HFFc6 (cell line): ENCODE results near the gene BNIP3. TPM values are rescaled to one million over a fixed set of nuclear protein-coding genes. Genes with fewer than 3 reads are reported as not detected.
"Not testable (repeated sequence)": the region's sequence is repeated elsewhere in the genome, so short reads cannot be mapped to it uniquely, and the experiment has no call there.

Source experiments
- DNase-seq: peaks from one replicate; pipeline ENCODE4 v3.0.0-alpha.2; 2018
- H3K27ac Mint-ChIP-seq: 2 replicates; pipeline ENCODE4 v1.8.0; 2020; ENCODE audit warnings: mild to moderate bottlenecking, mixed read lengths
- H3K27me3 Mint-ChIP-seq: 2 replicates; pipeline ENCODE4 v1.8.0; 2021; ENCODE audit warnings: mild to moderate bottlenecking, moderate library complexity, mixed read lengths; ENCODE audit not compliant: insufficient read depth
- H3K36me3 Mint-ChIP-seq: 2 replicates; pipeline ENCODE4 v1.8.0; 2021; ENCODE audit warnings: low read depth, mixed read lengths
- H3K4me1 Mint-ChIP-seq: 2 replicates; pipeline ENCODE4 v1.8.0; 2020; ENCODE audit warnings: low read depth, mixed read lengths
- H3K4me3 Mint-ChIP-seq: 2 replicates; pipeline ENCODE4 v1.8.0; 2020; ENCODE audit warnings: mild to moderate bottlenecking, moderate library complexity, mixed read lengths
- H3K9me3 Mint-ChIP-seq: 2 replicates; pipeline ENCODE4 v1.8.0; 2020; ENCODE audit warnings: mild to moderate bottlenecking, mixed read lengths
- CTCF ChIP-seq: fragments of 200-600 bp; sonication (generic); IDR thresholded peaks from 2 replicates; pipeline ENCODE4 v1.5.0; 2021; ENCODE audit warnings: antibody characterized with exemption, mild to moderate bottlenecking
- total RNA-seq, 6 experiments: library from RNA; stranded (reverse); fragmentation: NEBNext Ultra II Directional; extraction: Animal tissue kit (Norgen Biotek cat#: 25700); gene quantifications; 2 replicates in 1 of 6; 3 replicates in 5 of 6; pipeline ENCODE4 v1.2.3, GENCODE V29; 2021

The BNIP3 gene
- total RNA-seq, 6 experiments from 2014 or later, result 71.0 to 107 (median 78.3) TPM

GRCh38 chr10:131996466-131997365 is 15.0 kb upstream of the BNIP3 start:
- Mint-ChIP-seq H3K27ac (no peak overlapping the region; the same call in 1 of the 2 replicates), H3K4me1 (peaks cover 28% of the 10 kb centered on the region), H3K4me3 (peak overlapping the region; percentile 29; the same call in 1 of the 2 replicates), H3K9me3 (no peaks in the 10 kb centered on the region), H3K36me3 (no peaks in the 10 kb centered on the region), H3K27me3 (peaks cover 5% of the 10 kb centered on the region)
- no peak for TF ChIP-seq CTCF
- DNase-seq, result no peak

- TF ChIP-seq CTCF, result no peak
- no peak overlapping the region for H3K4me3 Mint-ChIP-seq
- H3K27me3 Mint-ChIP-seq, result peaks cover 5% of the 10 kb centered on the region
- no peaks in the 10 kb centered on the region for H3K36me3 Mint-ChIP-seq
- no peak for DNase-seq
- H3K9me3 Mint-ChIP-seq, result no peaks in the 10 kb centered on the region
- peaks cover 21% of the 10 kb centered on the region for H3K4me1 Mint-ChIP-seq
- H3K27ac Mint-ChIP-seq, result no peak overlapping the region
These were observed 12.7 kb upstream of the BNIP3 start for GRCh38 chr10:131994435-131994834.

- Mint-ChIP-seq H3K36me3 (no peaks in the 10 kb centered on the region), H3K9me3 (no peaks in the 10 kb centered on the region), H3K4me1 (peaks cover 19% of the 10 kb centered on the region), H3K4me3 (no peak overlapping the region), H3K27ac (no peak overlapping the region), H3K27me3 (peaks cover 5% of the 10 kb centered on the region)
- no peak for TF ChIP-seq CTCF
- no peak for DNase-seq
These were observed 11.6 kb upstream of the BNIP3 start for GRCh38 chr10:131993275-131993674.

GRCh38 chr10:131991726-131992125 is 10.0 kb upstream of the BNIP3 start:
- Mint-ChIP-seq H3K4me1 (peaks cover 4% of the 10 kb centered on the region), H3K4me3 (no peak overlapping the region), H3K9me3 (peaks cover 4% of the 10 kb centered on the region; the same call in 1 of the 2 replicates), H3K36me3 (no peaks in the 10 kb centered on the region), H3K27ac (no peak overlapping the region), H3K27me3 (peaks cover 5% of the 10 kb centered on the region)
- DNase-seq, result no peak
- no peak for TF ChIP-seq CTCF

GRCh38 chr10:131987786-131988185 is 6.1 kb upstream of the BNIP3 start:
- H3K4me3 Mint-ChIP-seq, H3K27me3 Mint-ChIP-seq, H3K27ac Mint-ChIP-seq, DNase-seq, H3K36me3 Mint-ChIP-seq, H3K9me3 Mint-ChIP-seq: not testable (repeated sequence)
- H3K4me1 Mint-ChIP-seq, result peaks cover 19% of the 10 kb centered on the region

GRCh38 chr10:131987301-131987700 is 5.6 kb upstream of the BNIP3 start:
- H3K9me3 Mint-ChIP-seq, H3K4me3 Mint-ChIP-seq, H3K27ac Mint-ChIP-seq, H3K27me3 Mint-ChIP-seq, H3K36me3 Mint-ChIP-seq, DNase-seq: not testable (repeated sequence)
- H3K4me1 Mint-ChIP-seq, result peaks cover 19% of the 10 kb centered on the region

- not testable (repeated sequence) for H3K4me3 Mint-ChIP-seq, H3K27ac Mint-ChIP-seq, H3K36me3 Mint-ChIP-seq, H3K9me3 Mint-ChIP-seq, DNase-seq, H3K27me3 Mint-ChIP-seq
- peaks cover 19% of the 10 kb centered on the region for H3K4me1 Mint-ChIP-seq
These were observed 5.1 kb upstream of the BNIP3 start for GRCh38 chr10:131986851-131987250.
